ENCODE data around the gene TJP1. TPM values are rescaled to one million over a fixed set of nuclear protein-coding genes. Genes with fewer than 3 reads are reported as not detected.
A peak's percentile ranks its signal among the peaks of the same experiment; 100 is the strongest.

Gene TJP1
- polyA plus RNA-seq, 1 donor (not counting 4 experiments of a cell fraction or from before 2014, with no cell fraction given), result 54.7 TPM

DNA sequence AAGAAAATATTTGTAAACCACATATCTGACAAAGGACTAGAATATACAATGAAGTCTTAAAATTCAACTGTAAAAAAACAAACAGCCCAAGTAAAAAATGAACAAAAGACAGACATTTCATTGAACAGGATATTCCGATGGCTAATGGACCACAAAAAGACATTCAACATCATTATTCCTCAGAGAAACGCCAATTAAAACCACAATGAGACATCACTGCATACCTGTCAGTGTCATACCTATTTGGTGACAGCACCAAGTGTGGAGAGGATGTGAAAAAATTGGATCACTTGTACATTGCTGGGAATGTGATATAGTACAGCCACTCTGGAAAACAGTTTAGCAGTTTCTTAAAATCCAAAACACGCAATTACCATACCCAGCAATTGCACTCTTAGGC, 29.9 kb upstream of the TJP1 start:
- Histone ChIP-seq H3K4me2 (ENCODE audit: control insufficient read depth, extremely low read depth, insufficient read depth, low read depth, low read length) (no peak overlapping the region), H3K4me3 (ENCODE audit: control insufficient read depth in 2 of 3, extremely low read depth in 1 of 3, insufficient read depth in 2 of 3, low read depth in 1 of 3, low read length in 3 of 3) (no peak overlapping the region), H3K27ac (ENCODE audit: control insufficient read depth, insufficient read depth, low read length) (no peak overlapping the region), H3K27me3 (ENCODE audit: control insufficient read depth, extremely low read depth, insufficient read depth, low read length) (no peaks in the 10 kb centered on the region), H4K20me1 (ENCODE audit: control insufficient read depth, extremely low read depth, insufficient read depth, low read length) (no peaks in the 10 kb centered on the region), H3K36me3 (ENCODE audit: control insufficient read depth in 2 of 2, extremely low read depth in 1 of 2, insufficient read depth in 2 of 2, low read length in 2 of 2) (no peaks in the 10 kb centered on the region), H3K79me2 (ENCODE audit: control insufficient read depth, insufficient read depth, low read length) (no peaks in the 10 kb centered on the region), H3K4me1 (ENCODE audit: control insufficient read depth, extremely low read depth, insufficient read depth, low read length) (peaks cover 23% of the 10 kb centered on the region), H3K9me3 (ENCODE audit: control insufficient read depth, low read depth, low read length) (no peaks in the 10 kb centered on the region), H3K9ac (ENCODE audit: control insufficient read depth, extremely low read depth, insufficient read depth, low read length) (no peak overlapping the region), H3K9me1 (ENCODE audit: control insufficient read depth, extremely low read depth, insufficient read depth, low read length) (no peaks in the 10 kb centered on the region), H2AFZ (ENCODE audit: control insufficient read depth, low read length) (no peak overlapping the region)
- FAIRE-seq (peak; percentile 67), DNase-seq (ENCODE audit: low read depth, low spot score) (no peak)
- TF ChIP-seq, protein P1, sequence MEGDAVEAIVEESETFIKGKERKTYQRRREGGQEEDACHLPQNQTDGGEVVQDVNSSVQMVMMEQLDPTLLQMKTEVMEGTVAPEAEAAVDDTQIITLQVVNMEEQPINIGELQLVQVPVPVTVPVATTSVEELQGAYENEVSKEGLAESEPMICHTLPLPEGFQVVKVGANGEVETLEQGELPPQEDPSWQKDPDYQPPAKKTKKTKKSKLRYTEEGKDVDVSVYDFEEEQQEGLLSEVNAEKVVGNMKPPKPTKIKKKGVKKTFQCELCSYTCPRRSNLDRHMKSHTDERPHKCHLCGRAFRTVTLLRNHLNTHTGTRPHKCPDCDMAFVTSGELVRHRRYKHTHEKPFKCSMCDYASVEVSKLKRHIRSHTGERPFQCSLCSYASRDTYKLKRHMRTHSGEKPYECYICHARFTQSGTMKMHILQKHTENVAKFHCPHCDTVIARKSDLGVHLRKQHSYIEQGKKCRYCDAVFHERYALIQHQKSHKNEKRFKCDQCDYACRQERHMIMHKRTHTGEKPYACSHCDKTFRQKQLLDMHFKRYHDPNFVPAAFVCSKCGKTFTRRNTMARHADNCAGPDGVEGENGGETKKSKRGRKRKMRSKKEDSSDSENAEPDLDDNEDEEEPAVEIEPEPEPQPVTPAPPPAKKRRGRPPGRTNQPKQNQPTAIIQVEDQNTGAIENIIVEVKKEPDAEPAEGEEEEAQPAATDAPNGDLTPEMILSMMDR (optimal IDR thresholded peaks at IDR 0.05 in 1 of 3, IDR thresholded peaks at IDR 0.05 in 1 of 3, conservative IDR thresholded peaks at IDR 0.05 in 1 of 3; ENCODE audit: extremely low read depth in 1 of 3, insufficient read depth in 2 of 3, low read length in 3 of 3), result no peak
- no peak for TF ChIP-seq EZH2 (IDR thresholded peaks at IDR 0.05; ENCODE audit: low read length)
- dilution Hi-C loops (cut with MboI; ENCODE audit: extremely low pct_ligation_motif_present, low sequenced_read_pairs), result no loop called here

DNA sequence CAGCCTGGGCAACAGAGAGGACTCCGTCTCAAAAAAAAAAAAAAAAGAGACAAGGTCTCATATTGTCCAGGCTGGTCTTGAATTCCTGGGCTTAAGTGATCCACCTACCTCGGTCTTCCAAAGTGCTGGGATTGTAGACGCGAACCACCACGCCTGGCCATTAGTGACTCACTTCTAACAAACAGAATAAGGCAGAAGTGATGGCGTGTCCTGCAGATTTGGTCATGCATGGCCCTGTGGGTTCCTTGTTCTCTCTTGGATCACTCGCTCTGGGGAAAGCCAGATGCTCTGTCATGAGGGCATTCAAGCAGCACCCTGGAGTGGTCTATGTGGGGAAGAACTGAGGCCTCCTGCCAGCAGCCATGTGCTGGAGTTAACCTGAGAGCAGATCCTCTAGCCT, 27.4 kb upstream of the TJP1 start:
- Histone ChIP-seq H3K27ac (ENCODE audit: control insufficient read depth, insufficient read depth, low read length) (no peak overlapping the region), H3K9ac (ENCODE audit: control insufficient read depth, extremely low read depth, insufficient read depth, low read length) (no peak overlapping the region), H3K4me3 (ENCODE audit: control insufficient read depth in 2 of 3, extremely low read depth in 1 of 3, insufficient read depth in 2 of 3, low read depth in 1 of 3, low read length in 3 of 3) (no peak overlapping the region), H3K27me3 (ENCODE audit: control insufficient read depth, extremely low read depth, insufficient read depth, low read length) (no peaks in the 10 kb centered on the region), H3K9me1 (ENCODE audit: control insufficient read depth, extremely low read depth, insufficient read depth, low read length) (no peaks in the 10 kb centered on the region), H3K79me2 (ENCODE audit: control insufficient read depth, insufficient read depth, low read length) (no peaks in the 10 kb centered on the region), H3K4me2 (ENCODE audit: control insufficient read depth, extremely low read depth, insufficient read depth, low read depth, low read length) (no peak overlapping the region), H3K4me1 (ENCODE audit: control insufficient read depth, extremely low read depth, insufficient read depth, low read length) (peaks cover 29% of the 10 kb centered on the region), H3K9me3 (ENCODE audit: control insufficient read depth, low read depth, low read length) (no peaks in the 10 kb centered on the region), H3K36me3 (ENCODE audit: control insufficient read depth in 2 of 2, extremely low read depth in 1 of 2, insufficient read depth in 2 of 2, low read length in 2 of 2) (no peaks in the 10 kb centered on the region), H2AFZ (ENCODE audit: control insufficient read depth, low read length) (no peak overlapping the region), H4K20me1 (ENCODE audit: control insufficient read depth, extremely low read depth, insufficient read depth, low read length) (no peaks in the 10 kb centered on the region)
- FAIRE-seq (no peak), DNase-seq (ENCODE audit: low read depth, low spot score) (peak; percentile 19)
- dilution Hi-C loops (cut with MboI; ENCODE audit: extremely low pct_ligation_motif_present, low sequenced_read_pairs), result no loop called here
- TF ChIP-seq EZH2 (IDR thresholded peaks at IDR 0.05; ENCODE audit: low read length), result no peak
- TF ChIP-seq, protein P1 (optimal IDR thresholded peaks at IDR 0.05 in 1 of 3, IDR thresholded peaks at IDR 0.05 in 1 of 3, conservative IDR thresholded peaks at IDR 0.05 in 1 of 3; ENCODE audit: extremely low read depth in 1 of 3, insufficient read depth in 2 of 3, low read length in 3 of 3), result no peak
